Measurements from ENCODE around the gene MRPL27.

DNA sequence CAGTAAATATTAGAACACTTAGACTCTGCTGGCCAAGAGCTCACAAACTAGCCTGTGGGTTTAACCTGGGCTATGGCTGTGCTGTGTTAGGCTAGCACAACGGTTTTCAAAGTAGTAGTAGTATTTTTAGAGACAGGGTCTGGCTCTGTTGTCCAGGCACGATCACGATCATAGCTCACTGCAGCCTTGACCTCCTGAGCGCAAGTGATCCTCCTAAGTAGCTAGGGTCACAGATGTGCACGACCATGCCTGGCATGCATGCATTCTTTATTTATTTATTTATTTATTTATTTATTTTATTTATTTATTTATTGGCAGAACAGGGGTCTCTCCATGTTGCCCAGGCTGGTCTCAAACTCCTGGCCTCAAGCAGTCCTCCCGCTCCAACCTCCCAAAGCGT, 10.3 kb downstream of the MRPL27 start:
- TF ChIP-seq, protein P1, sequence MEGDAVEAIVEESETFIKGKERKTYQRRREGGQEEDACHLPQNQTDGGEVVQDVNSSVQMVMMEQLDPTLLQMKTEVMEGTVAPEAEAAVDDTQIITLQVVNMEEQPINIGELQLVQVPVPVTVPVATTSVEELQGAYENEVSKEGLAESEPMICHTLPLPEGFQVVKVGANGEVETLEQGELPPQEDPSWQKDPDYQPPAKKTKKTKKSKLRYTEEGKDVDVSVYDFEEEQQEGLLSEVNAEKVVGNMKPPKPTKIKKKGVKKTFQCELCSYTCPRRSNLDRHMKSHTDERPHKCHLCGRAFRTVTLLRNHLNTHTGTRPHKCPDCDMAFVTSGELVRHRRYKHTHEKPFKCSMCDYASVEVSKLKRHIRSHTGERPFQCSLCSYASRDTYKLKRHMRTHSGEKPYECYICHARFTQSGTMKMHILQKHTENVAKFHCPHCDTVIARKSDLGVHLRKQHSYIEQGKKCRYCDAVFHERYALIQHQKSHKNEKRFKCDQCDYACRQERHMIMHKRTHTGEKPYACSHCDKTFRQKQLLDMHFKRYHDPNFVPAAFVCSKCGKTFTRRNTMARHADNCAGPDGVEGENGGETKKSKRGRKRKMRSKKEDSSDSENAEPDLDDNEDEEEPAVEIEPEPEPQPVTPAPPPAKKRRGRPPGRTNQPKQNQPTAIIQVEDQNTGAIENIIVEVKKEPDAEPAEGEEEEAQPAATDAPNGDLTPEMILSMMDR (IDR thresholded peaks at IDR 0.05; ENCODE audit: low read length) = no peak
- TF ChIP-seq EZH2 (IDR thresholded peaks at IDR 0.05; ENCODE audit: borderline replicate concordance, low read length) = no peak

All from OCI-LY1 (cell line).